HL-60/S4 (cell line): ENCODE measurements around the gene ADAMTSL1.

ENCODE experiments used
- in situ Hi-C: fragments of 300-500 bp; cut with MboI; formaldehyde crosslinking; loops from 2 replicates; pipeline ENCODE4 v1.14.3; 2022; ENCODE audit warnings: low sequenced_read_pairs

ADAMTSL1 gene

GRCh38 chr9:18688581-18689565, 214.9 kb downstream of the ADAMTSL1 start:
- in situ Hi-C loops, result no loop called here

GRCh38 chr9:18689921-18690320, 216.0 kb downstream of the ADAMTSL1 start:
- in situ Hi-C loops, result no loop called here

- in situ Hi-C loops, result no loop called here
These were observed 218.3 kb downstream of the ADAMTSL1 start for GRCh38 chr9:18692268-18692667.

GRCh38 chr9:18692962-18693361, 219.0 kb downstream of the ADAMTSL1 start:
- in situ Hi-C loops, result no loop called here

GRCh38 chr9:18694959-18695668, 221.2 kb downstream of the ADAMTSL1 start:
- in situ Hi-C loops, result no loop called here

GRCh38 chr9:18698992-18699391, 225.0 kb downstream of the ADAMTSL1 start:
- in situ Hi-C loops, result no loop called here

GRCh38 chr9:18699764-18700163, 225.8 kb downstream of the ADAMTSL1 start:
- in situ Hi-C loops, result no loop called here

- in situ Hi-C loops, result no loop called here
These were observed 226.8 kb downstream of the ADAMTSL1 start for GRCh38 chr9:18700714-18701113.

- in situ Hi-C loops, result no loop called here
These were observed 229.4 kb downstream of the ADAMTSL1 start for GRCh38 chr9:18703151-18703900.

GRCh38 chr9:18703901-18704379, 230.0 kb downstream of the ADAMTSL1 start:
- in situ Hi-C loops, result no loop called here

- in situ Hi-C loops, result no loop called here
These were observed 231.9 kb downstream of the ADAMTSL1 start for GRCh38 chr9:18705796-18706392.

GRCh38 chr9:18706648-18707047, 232.7 kb downstream of the ADAMTSL1 start:
- in situ Hi-C loops, result no loop called here

GRCh38 chr9:18707061-18707461, 233.1 kb downstream of the ADAMTSL1 start:
- in situ Hi-C loops, result no loop called here

GRCh38 chr9:18707489-18708205, 233.7 kb downstream of the ADAMTSL1 start:
- in situ Hi-C loops, result no loop called here

- in situ Hi-C loops, result no loop called here
These were observed 234.5 kb downstream of the ADAMTSL1 start for GRCh38 chr9:18708429-18708828.

- in situ Hi-C loops, result no loop called here
These were observed 236.1 kb downstream of the ADAMTSL1 start for GRCh38 chr9:18710065-18710464.

GRCh38 chr9:18717759-18718158, 243.8 kb downstream of the ADAMTSL1 start:
- in situ Hi-C loops, result no loop called here

GRCh38 chr9:18718393-18718792, 244.4 kb downstream of the ADAMTSL1 start:
- in situ Hi-C loops, result no loop called here

- in situ Hi-C loops, result no loop called here
These were observed 245.0 kb downstream of the ADAMTSL1 start for GRCh38 chr9:18718932-18719331.

- in situ Hi-C loops, result no loop called here
These were observed 246.7 kb downstream of the ADAMTSL1 start for GRCh38 chr9:18720691-18721090.
